Measurements from ENCODE around the gene NCAM1. TPM values are rescaled to one million over a fixed set of nuclear protein-coding genes. Genes with fewer than 3 reads are reported as not detected.

The NCAM1 gene
- total RNA-seq, 6 experiments from 2014 or later, result 1.2 to 2.4 (median 1.8) TPM

DNA sequence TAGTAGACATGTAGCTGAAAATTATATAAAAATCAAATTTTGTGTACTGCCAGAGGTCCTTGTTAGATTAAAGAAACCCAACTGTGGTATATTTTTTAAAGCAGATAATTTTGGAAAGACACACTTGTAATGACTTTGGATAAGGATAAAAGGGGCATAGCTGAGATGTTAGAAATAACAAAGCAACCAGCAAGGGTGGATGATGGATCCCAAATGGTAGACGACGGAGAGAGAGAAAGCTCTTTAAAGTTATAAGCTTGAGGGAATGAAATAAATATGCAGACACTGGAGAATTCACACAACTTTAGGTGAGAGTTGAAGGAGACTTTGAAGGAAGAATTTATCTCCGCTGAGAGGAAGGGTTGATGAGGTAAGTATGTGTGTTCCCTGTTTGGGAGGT is 10.6 kb downstream of the NCAM1 start:
- ATAC-seq, result no peak
- H3K27me3 ChIP-seq, result peaks cover 0 to 4% of the 10 kb centered on the region in 2 donors
- no peaks in the 10 kb centered on the region for H3K36me3 ChIP-seq
- WGBS (ENCODE audit: insufficient coverage, low coverage, low lambda C conversion rate, missing lambda C conversion rate), result 92% methylated on average over 3 of the region's 3 CpGs
- intact Hi-C loops (cut with DNase I), result no loop called here
- no peak overlapping the region for H3K27ac ChIP-seq
- DNase-seq, result no peak
- no peak overlapping the region for H3K4me3 ChIP-seq
- H3K9me3 ChIP-seq, result no peaks in the 10 kb centered on the region
- H3K4me1 ChIP-seq, result no peaks in the 10 kb centered on the region
- TF ChIP-seq, protein P1, sequence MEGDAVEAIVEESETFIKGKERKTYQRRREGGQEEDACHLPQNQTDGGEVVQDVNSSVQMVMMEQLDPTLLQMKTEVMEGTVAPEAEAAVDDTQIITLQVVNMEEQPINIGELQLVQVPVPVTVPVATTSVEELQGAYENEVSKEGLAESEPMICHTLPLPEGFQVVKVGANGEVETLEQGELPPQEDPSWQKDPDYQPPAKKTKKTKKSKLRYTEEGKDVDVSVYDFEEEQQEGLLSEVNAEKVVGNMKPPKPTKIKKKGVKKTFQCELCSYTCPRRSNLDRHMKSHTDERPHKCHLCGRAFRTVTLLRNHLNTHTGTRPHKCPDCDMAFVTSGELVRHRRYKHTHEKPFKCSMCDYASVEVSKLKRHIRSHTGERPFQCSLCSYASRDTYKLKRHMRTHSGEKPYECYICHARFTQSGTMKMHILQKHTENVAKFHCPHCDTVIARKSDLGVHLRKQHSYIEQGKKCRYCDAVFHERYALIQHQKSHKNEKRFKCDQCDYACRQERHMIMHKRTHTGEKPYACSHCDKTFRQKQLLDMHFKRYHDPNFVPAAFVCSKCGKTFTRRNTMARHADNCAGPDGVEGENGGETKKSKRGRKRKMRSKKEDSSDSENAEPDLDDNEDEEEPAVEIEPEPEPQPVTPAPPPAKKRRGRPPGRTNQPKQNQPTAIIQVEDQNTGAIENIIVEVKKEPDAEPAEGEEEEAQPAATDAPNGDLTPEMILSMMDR (IDR thresholded peaks at IDR 0.05), result no peak
- no peak for TF ChIP-seq POLR2A (IDR thresholded peaks at IDR 0.05)

DNA sequence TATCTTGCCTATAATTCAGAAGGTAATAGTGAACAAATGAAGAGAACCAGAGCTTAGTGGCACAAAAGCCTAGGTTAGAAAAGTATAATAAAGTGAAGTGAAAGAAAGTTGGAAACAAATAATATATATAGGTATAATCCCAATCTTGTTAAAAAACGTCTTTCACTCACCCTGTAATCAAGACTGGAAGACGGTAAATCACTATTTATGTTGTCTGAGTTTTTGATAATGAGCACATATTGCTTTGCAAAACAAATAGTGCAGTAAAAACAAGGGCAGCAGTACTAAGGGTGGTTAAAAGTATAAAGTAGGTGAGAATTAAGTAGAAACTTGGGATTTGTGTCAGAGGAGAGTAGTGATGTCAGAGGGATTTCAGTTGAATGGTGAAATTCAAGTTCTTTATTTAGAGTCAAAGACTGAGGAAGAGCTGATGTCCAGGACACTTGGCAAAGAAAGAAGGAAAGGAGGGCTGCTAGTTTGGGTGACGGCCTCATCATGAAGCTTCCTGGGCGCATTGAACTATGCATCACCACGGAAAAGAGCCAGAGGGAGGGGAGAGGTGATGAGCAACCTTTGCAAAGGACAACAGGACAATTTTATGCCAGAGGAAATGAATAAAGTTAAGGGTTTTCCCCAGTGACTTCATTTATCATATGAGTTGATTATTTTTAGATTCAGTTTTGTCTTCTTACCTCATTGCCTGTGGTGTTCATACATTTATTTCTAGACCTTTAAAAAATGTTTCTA is 11.4 kb downstream of the NCAM1 start:
- H3K4me3 ChIP-seq, result no peak overlapping the region
- no peaks in the 10 kb centered on the region for H3K36me3 ChIP-seq
- H3K27ac ChIP-seq, result no peak overlapping the region
- 35% methylated on average over 5 of the region's 5 CpGs for WGBS (ENCODE audit: insufficient coverage, low coverage, low lambda C conversion rate, missing lambda C conversion rate)
- no peaks in the 10 kb centered on the region for H3K9me3 ChIP-seq
- intact Hi-C loops (cut with DNase I), result no loop called here
- no peak for ATAC-seq
- no peaks in the 10 kb centered on the region for H3K4me1 ChIP-seq
- H3K27me3 ChIP-seq, result peaks cover 0 to 4% of the 10 kb centered on the region in 2 donors
- no peak for DNase-seq
- TF ChIP-seq, protein P1 (IDR thresholded peaks at IDR 0.05), result no peak
- no peak for TF ChIP-seq POLR2A (IDR thresholded peaks at IDR 0.05)

DNA sequence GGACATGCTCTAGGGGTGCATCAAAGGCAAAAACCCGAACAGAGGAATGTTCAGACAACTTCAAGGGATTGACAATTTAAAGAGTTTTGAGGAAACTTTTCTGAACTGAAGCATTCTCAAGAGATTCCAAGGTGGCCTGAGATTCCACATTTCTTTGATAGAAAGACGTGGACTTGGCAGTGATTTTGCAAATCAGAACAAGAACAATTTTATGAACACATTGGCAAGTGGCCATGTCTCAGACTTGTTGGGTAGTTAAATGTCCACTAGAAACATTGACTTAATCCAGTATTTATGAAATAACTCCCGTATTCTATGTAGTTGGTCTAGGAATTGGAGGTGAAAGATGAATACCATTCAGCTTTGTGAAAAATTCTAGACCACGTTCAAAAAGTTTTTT is 13.8 kb downstream of the NCAM1 start:
- TF ChIP-seq, protein P1 (IDR thresholded peaks at IDR 0.05), result no peak
- TF ChIP-seq POLR2A (IDR thresholded peaks at IDR 0.05), result no peak
- H3K4me1 ChIP-seq, result no peaks in the 10 kb centered on the region
- H3K27ac ChIP-seq, result no peak overlapping the region
- no peak for ATAC-seq
- no peaks in the 10 kb centered on the region for H3K36me3 ChIP-seq
- no peaks in the 10 kb centered on the region for H3K9me3 ChIP-seq
- DNase-seq, result no peak
- intact Hi-C loops (cut with DNase I), result no loop called here
- no peak overlapping the region for H3K4me3 ChIP-seq
- H3K27me3 ChIP-seq, result peaks cover 0 to 4% of the 10 kb centered on the region in 2 donors
- WGBS (ENCODE audit: insufficient coverage, low coverage, low lambda C conversion rate, missing lambda C conversion rate), result 43% methylated on average over 4 of the region's 4 CpGs

DNA sequence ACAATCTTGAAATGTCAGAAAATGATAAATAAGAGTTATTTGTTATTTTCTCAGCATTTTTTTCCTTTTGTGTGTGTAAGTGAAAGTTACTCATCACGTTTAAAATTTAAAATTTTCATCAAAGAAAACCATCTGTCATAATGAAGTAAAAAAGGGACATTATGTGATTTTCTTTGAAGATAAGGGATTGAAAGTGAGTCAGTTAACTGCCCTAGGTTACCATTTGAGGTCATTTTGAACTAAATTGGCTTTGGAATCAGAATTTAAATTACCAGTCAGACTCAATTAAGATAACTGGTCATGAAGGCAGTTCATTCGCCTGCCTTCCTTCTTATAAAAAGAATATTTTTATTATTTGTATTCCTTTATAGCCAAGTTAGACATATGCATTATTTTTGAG is 14.3 kb downstream of the NCAM1 start:
- Histone ChIP-seq H3K4me3 (no peak overlapping the region), H3K27me3 (peaks cover 0 to 4% of the 10 kb centered on the region in 2 donors), H3K9me3 (no peaks in the 10 kb centered on the region), H3K27ac (no peak overlapping the region), H3K36me3 (no peaks in the 10 kb centered on the region), H3K4me1 (no peaks in the 10 kb centered on the region)
- DNase-seq, result no peak
- intact Hi-C loops (cut with DNase I), result no loop called here
- WGBS (ENCODE audit: insufficient coverage, low coverage, low lambda C conversion rate, missing lambda C conversion rate), result 51% methylated on average over 2 of the region's 2 CpGs
- no peak for TF ChIP-seq POLR2A (IDR thresholded peaks at IDR 0.05)
- TF ChIP-seq, protein P1 (IDR thresholded peaks at IDR 0.05), result no peak
- no peak for ATAC-seq

Measured in right lobe of liver (tissue), 6 donors.